NCI-H345 (cell line): ENCODE data around the gene SH3RF2.

Experiments
- DNase-seq: peaks from one replicate; lab custom pipeline; 2025; lab: John Stamatoyannopoulos, UW

Gene SH3RF2

GRCh38 chr5:145922059-145922458 lies 14.3 kb upstream of the SH3RF2 start:
- DNase-seq = no peak

GRCh38 chr5:145923405-145923804 lies 13.0 kb upstream of the SH3RF2 start:
- DNase-seq = no peak

GRCh38 chr5:145924849-145925248 lies 11.5 kb upstream of the SH3RF2 start:
- no peak for DNase-seq

- DNase-seq = no peak
Observed at GRCh38 chr5:145925353-145925752, 11.0 kb upstream of the SH3RF2 start.

GRCh38 chr5:145925803-145926202 lies 10.6 kb upstream of the SH3RF2 start:
- DNase-seq = no peak

- no peak for DNase-seq
Observed at GRCh38 chr5:145931718-145932117, 4.7 kb upstream of the SH3RF2 start.

GRCh38 chr5:145934276-145934675 lies 2.1 kb upstream of the SH3RF2 start:
- no peak for DNase-seq

- no peak for DNase-seq
Observed at GRCh38 chr5:145937432-145938250, 1.3 kb downstream of the SH3RF2 start.

GRCh38 chr5:145938776-145939539 lies 2.6 kb downstream of the SH3RF2 start:
- DNase-seq = peak; percentile 51

- no peak for DNase-seq
Observed at GRCh38 chr5:145939540-145940065, 3.2 kb downstream of the SH3RF2 start.

- no peak for DNase-seq
Observed at GRCh38 chr5:145941096-145941447, 4.7 kb downstream of the SH3RF2 start.

- DNase-seq = no peak
Observed at GRCh38 chr5:145941448-145942130, 5.2 kb downstream of the SH3RF2 start.

GRCh38 chr5:145942201-145942600 lies 5.8 kb downstream of the SH3RF2 start:
- DNase-seq = peak; percentile 9

- DNase-seq = no peak
Observed at GRCh38 chr5:145942749-145943148, 6.4 kb downstream of the SH3RF2 start.

- peak; percentile 77 for DNase-seq
Observed at GRCh38 chr5:145943674-145944121, 7.3 kb downstream of the SH3RF2 start.

- no peak for DNase-seq
Observed at GRCh38 chr5:145944328-145944727, 8.0 kb downstream of the SH3RF2 start.

GRCh38 chr5:145945620-145946111 lies 9.3 kb downstream of the SH3RF2 start:
- DNase-seq = no peak

- no peak for DNase-seq
Observed at GRCh38 chr5:145946112-145946861, 9.9 kb downstream of the SH3RF2 start.

GRCh38 chr5:145947581-145947980 lies 11.2 kb downstream of the SH3RF2 start:
- DNase-seq = no peak

- no peak for DNase-seq
Observed at GRCh38 chr5:145948047-145948446, 11.7 kb downstream of the SH3RF2 start.

- DNase-seq = no peak
Observed at GRCh38 chr5:145948921-145949320, 12.5 kb downstream of the SH3RF2 start.

- DNase-seq = no peak
Observed at GRCh38 chr5:145949474-145949873, 13.1 kb downstream of the SH3RF2 start.
